ENCODE data around the gene MYO6.

DNA sequence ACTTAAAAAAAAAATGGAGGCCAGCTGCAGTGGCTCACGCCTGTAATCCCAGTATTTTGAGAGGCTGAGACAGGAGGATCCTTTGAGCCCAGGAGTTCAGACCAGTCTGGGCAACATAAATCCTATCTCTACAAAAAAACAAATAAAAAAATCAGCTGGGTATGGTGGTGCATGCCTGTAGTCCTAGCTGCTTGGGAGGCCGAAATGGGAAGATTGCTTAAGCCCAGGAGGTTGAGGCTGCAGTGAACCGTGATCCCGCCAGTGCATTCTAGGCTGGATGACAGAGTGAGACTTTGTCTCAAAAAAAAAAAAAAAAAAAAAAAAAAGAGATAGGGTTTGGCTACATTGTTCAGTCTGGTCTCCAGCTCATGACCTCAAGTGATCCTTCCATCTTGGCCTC is 29.7 kb downstream of the MYO6 start:
- no peak for TF ChIP-seq POLR2AphosphoS5 (IDR thresholded peaks at IDR 0.05; ENCODE audit: low read depth, low read length)
- TF ChIP-seq, protein P1, sequence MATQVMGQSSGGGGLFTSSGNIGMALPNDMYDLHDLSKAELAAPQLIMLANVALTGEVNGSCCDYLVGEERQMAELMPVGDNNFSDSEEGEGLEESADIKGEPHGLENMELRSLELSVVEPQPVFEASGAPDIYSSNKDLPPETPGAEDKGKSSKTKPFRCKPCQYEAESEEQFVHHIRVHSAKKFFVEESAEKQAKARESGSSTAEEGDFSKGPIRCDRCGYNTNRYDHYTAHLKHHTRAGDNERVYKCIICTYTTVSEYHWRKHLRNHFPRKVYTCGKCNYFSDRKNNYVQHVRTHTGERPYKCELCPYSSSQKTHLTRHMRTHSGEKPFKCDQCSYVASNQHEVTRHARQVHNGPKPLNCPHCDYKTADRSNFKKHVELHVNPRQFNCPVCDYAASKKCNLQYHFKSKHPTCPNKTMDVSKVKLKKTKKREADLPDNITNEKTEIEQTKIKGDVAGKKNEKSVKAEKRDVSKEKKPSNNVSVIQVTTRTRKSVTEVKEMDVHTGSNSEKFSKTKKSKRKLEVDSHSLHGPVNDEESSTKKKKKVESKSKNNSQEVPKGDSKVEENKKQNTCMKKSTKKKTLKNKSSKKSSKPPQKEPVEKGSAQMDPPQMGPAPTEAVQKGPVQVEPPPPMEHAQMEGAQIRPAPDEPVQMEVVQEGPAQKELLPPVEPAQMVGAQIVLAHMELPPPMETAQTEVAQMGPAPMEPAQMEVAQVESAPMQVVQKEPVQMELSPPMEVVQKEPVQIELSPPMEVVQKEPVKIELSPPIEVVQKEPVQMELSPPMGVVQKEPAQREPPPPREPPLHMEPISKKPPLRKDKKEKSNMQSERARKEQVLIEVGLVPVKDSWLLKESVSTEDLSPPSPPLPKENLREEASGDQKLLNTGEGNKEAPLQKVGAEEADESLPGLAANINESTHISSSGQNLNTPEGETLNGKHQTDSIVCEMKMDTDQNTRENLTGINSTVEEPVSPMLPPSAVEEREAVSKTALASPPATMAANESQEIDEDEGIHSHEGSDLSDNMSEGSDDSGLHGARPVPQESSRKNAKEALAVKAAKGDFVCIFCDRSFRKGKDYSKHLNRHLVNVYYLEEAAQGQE (IDR thresholded peaks at IDR 0.05; ENCODE audit: insufficient read depth in 1 of 2, low read depth in 2 of 2, low read length in 2 of 2) = no peak
- no peak for TF ChIP-seq TAF1 (IDR thresholded peaks at IDR 0.05; ENCODE audit: borderline replicate concordance, insufficient read depth, low read length)
- no peak for TF ChIP-seq SIN3A (IDR thresholded peaks at IDR 0.05; ENCODE audit: borderline replicate concordance, insufficient read depth, low read length)
- no peak for TF ChIP-seq FOXP2 (optimal IDR thresholded peaks at IDR 0.05; ENCODE audit: borderline replicate concordance, extremely low read depth, extremely low read length, insufficient read depth)

All from PFSK-1 (cell line).